Neural progenitor cell (in vitro differentiated cells): ENCODE data around the gene NPC1L1. TPM values are rescaled to one million over a fixed set of nuclear protein-coding genes. Genes with fewer than 3 reads are reported as not detected.
A peak's percentile ranks its signal among the peaks of the same experiment; 100 is the strongest.

Experiments used
- DNase-seq: peaks from one replicate; pipeline ENCODE4 v3.0.0-alpha.2; 2016; ENCODE audit warnings: low spot score
- H2AFZ ChIP-seq: fragments of 200-600 bp; sonication (generic); replicated peaks from 2 replicates; pipeline ENCODE4 v1.6.1; 2016; ENCODE audit warnings: antibody characterized with exemption
- H3F3A ChIP-seq: fragments of 200-600 bp; sonication (generic); 2 replicates; pipeline ENCODE4 v1.6.1; 2016; ENCODE audit warnings: antibody characterized with exemption, low read depth
- H3K27ac ChIP-seq: fragments of 200-600 bp; sonication (generic); 2 replicates; pipeline ENCODE4 v1.5.1; 2016; ENCODE audit warnings: mild to moderate bottlenecking
- H3K27me3 ChIP-seq: fragments of 200-600 bp; sonication (generic); 2 replicates; pipeline ENCODE4 v1.6.1; 2016; ENCODE audit warnings: mild to moderate bottlenecking, moderate library complexity
- H3K36me3 ChIP-seq: fragments of 200-600 bp; sonication (generic); 2 replicates; pipeline ENCODE4 v1.5.1; 2016
- H3K4me1 ChIP-seq: fragments of 200-600 bp; sonication (generic); 2 replicates; pipeline ENCODE4 v1.6.1; 2016; ENCODE audit warnings: mixed run types
- H3K4me2 ChIP-seq: fragments of 200-600 bp; sonication (generic); 2 replicates; pipeline ENCODE4 v1.6.1; 2016
- H3K4me3 ChIP-seq: fragments of 200-600 bp; sonication (generic); 2 replicates; pipeline ENCODE4 v1.5.1; 2016
- H3K79me2 ChIP-seq: fragments of 200-600 bp; sonication (generic); 2 replicates; pipeline ENCODE4 v1.6.1; 2016; ENCODE audit warnings: low read depth
- H3K9ac ChIP-seq: fragments of 200-600 bp; sonication (generic); 2 replicates; pipeline ENCODE4 v1.6.1; 2016
- H3K9me3 ChIP-seq: fragments of 200-600 bp; sonication (generic); 2 replicates; pipeline ENCODE4 v1.5.1; 2016; ENCODE audit warnings: low read depth
- H4K20me1 ChIP-seq: fragments of 200-600 bp; sonication (generic); 2 replicates; pipeline ENCODE4 v1.6.1; 2016; ENCODE audit warnings: low read depth
- H3K27ac Mint-ChIP-seq: 3 replicates; pipeline ENCODE4 v1.8.0; 2021; ENCODE audit warnings: mixed read lengths
- H3K27me3 Mint-ChIP-seq: 2 replicates; pipeline ENCODE4 v1.8.0; 2022; ENCODE audit warnings: low read depth, mild to moderate bottlenecking, inconsistent platforms, moderate library complexity, mixed read lengths; ENCODE audit not compliant: insufficient read depth
- H3K36me3 Mint-ChIP-seq: 3 replicates; pipeline ENCODE4 v1.8.0; 2021; ENCODE audit warnings: mixed read lengths
- H3K4me1 Mint-ChIP-seq: 3 replicates; pipeline ENCODE4 v1.8.0; 2021; ENCODE audit warnings: mixed read lengths
- H3K4me3 Mint-ChIP-seq: 3 replicates; pipeline ENCODE4 v1.8.0; 2021; ENCODE audit warnings: mild to moderate bottlenecking, moderate library complexity, mixed read lengths
- H3K9me3 Mint-ChIP-seq: 3 replicates; pipeline ENCODE4 v1.8.0; 2020; ENCODE audit warnings: mixed read lengths
- EZH2 ChIP-seq: fragments of 200-600 bp; sonication (generic); IDR thresholded peaks from 2 replicates; pipeline ENCODE4 v1.6.1; 2017; ENCODE audit warnings: antibody characterized with exemption, mild to moderate bottlenecking, moderate library complexity
- EZH2phosphoT487 ChIP-seq: fragments of 200-600 bp; sonication (generic); IDR thresholded peaks from 2 replicates; pipeline ENCODE4 v1.6.1; 2017; ENCODE audit warnings: antibody characterized with exemption
- total RNA-seq: library from RNA; depleted of rRNA; stranded (reverse); fragments of >200 nt; gene quantifications from 2 replicates; pipeline ENCODE4 v1.2.3, GENCODE V29; 2015; ENCODE audit warnings: low replicate concordance
- TF ChIP-seq, protein P1 (sequence below): fragments of 200-600 bp; sonication (generic); IDR thresholded peaks from 2 replicates; pipeline ENCODE4 v1.5.1; 2017; ENCODE audit warnings: antibody characterized with exemption, mild to moderate bottlenecking

NPC1L1 gene
- total RNA-seq, 1 donor from 2014 or later, result not detected

DNA sequence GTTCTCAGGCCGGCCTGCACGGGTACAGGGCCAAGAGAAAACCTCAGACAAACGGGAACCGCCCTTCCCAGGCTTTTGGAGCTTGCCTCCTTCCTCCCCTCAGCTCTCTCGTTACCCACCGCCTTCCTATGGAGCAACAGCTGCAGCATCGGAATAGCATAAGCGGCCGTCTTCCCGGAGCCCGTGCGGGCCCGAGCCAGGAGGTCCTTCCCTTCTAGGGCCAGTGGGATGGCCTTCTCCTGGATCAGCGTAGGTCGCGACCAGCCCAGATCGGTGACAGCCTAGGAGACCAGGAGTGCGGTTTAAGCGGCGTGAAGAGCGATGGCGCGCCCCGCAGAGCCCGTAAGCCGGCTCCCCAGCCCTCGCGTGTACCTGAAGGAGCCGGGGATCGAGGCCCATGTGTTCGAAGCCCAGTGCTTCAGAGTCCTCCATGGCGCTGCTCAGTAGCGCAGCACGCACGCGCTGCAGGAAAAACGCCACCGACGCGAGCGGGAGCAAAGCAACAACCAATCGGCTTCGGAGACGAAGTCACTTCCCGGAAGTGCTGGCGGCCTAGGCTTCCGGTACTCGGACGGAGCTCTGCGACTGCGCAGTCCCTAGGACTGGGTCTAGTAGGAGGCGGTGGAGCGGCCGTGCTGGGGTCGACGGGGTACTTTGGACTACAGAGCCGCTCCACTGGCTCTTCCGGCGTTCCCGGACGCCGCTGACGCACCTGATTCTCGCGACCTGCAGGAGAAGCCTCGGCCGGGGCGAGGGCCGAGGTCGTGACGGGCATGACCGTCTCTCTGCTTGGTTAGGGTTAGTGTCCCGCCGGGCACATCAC is 32.5 kb upstream of the NPC1L1 start, which contains the start of gene DDX56:
Gene DDX56 (minus strand): TSS at position 445 of the 823 bp plus-strand sequence. CDS start 13 bp downstream, at position 432.
- Mint-ChIP-seq H3K4me1 (peaks cover 27% of the 10 kb centered on the region), H3K27ac (peak within 1 kb of the TSS; percentile 96), H3K9me3 (no peaks in the 10 kb centered on the region), H3K36me3 (peaks cover 39% of the 10 kb centered on the region), H3K4me3 (peak within 1 kb of the TSS; percentile 98), H3K27me3 (peaks cover 3% of the 10 kb centered on the region)
- peak within 1 kb of the TSS; percentile 60 for H2AFZ ChIP-seq
- H3K27me3 ChIP-seq, result no peaks in the 10 kb centered on the region
- peak within 1 kb of the TSS; percentile 71 for H3K27ac ChIP-seq
- H3K4me1 ChIP-seq, result peaks cover 17% of the 10 kb centered on the region
- peak within 1 kb of the TSS; percentile 92 for H3K4me2 ChIP-seq
- TF ChIP-seq EZH2, result no peak
- TF ChIP-seq EZH2phosphoT487, result no peak
- TF ChIP-seq, protein P1, sequence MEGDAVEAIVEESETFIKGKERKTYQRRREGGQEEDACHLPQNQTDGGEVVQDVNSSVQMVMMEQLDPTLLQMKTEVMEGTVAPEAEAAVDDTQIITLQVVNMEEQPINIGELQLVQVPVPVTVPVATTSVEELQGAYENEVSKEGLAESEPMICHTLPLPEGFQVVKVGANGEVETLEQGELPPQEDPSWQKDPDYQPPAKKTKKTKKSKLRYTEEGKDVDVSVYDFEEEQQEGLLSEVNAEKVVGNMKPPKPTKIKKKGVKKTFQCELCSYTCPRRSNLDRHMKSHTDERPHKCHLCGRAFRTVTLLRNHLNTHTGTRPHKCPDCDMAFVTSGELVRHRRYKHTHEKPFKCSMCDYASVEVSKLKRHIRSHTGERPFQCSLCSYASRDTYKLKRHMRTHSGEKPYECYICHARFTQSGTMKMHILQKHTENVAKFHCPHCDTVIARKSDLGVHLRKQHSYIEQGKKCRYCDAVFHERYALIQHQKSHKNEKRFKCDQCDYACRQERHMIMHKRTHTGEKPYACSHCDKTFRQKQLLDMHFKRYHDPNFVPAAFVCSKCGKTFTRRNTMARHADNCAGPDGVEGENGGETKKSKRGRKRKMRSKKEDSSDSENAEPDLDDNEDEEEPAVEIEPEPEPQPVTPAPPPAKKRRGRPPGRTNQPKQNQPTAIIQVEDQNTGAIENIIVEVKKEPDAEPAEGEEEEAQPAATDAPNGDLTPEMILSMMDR, result no peak
- H3K9ac ChIP-seq, result peak within 1 kb of the TSS; percentile 73
- H3F3A ChIP-seq, result peaks cover 26% of the 10 kb centered on the region
- H3K9me3 ChIP-seq, result no peaks in the 10 kb centered on the region
- H3K79me2 ChIP-seq, result peaks cover 39% of the 10 kb centered on the region
- no peaks in the 10 kb centered on the region for H4K20me1 ChIP-seq
- peaks cover 7% of the 10 kb centered on the region for H3K36me3 ChIP-seq
- peak within 1 kb of the TSS; percentile 73 for H3K4me3 ChIP-seq
- peak; percentile 97 for DNase-seq

DNA sequence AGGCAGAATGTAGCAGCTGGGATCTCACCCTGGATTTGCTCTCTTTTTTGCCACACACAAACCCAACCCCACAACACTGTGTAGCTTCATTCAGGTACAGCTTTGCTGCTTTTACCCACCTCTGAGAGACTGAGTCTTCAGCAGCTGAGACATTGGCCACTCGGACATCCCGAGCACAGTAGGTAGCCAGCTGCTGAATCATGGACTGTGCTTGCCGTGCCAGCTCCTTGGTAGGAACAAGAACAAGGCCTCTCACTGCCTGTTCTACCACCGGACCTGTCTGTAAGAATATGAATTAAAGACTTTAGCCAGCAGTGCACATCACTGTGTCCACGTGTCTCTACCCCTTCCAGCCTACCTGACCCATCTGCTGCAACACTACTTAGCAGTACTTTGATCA is 31.6 kb upstream of the NPC1L1 start:
- peaks cover 23% of the 10 kb centered on the region for H3F3A ChIP-seq
- no peak for DNase-seq
- peak overlapping the region; percentile 73 for H3K9ac ChIP-seq
- H3K36me3 ChIP-seq, result peaks cover 7% of the 10 kb centered on the region
- peak overlapping the region; percentile 92 for H3K4me2 ChIP-seq
- TF ChIP-seq EZH2 (no peak), EZH2phosphoT487 (no peak)
- TF ChIP-seq, protein P1, result no peak
- H3K4me3 Mint-ChIP-seq, result peak overlapping the region; percentile 98
- H3K27me3 ChIP-seq, result no peaks in the 10 kb centered on the region
- H3K4me3 ChIP-seq, result peak overlapping the region; percentile 73
- no peaks in the 10 kb centered on the region for H3K9me3 Mint-ChIP-seq
- H3K27ac ChIP-seq, result no peak overlapping the region
- H3K36me3 Mint-ChIP-seq, result peaks cover 43% of the 10 kb centered on the region
- H3K27ac Mint-ChIP-seq, result peak overlapping the region; percentile 96
- H3K79me2 ChIP-seq, result peaks cover 39% of the 10 kb centered on the region
- no peak overlapping the region for H2AFZ ChIP-seq
- H3K9me3 ChIP-seq, result no peaks in the 10 kb centered on the region
- H3K4me1 Mint-ChIP-seq, result peaks cover 27% of the 10 kb centered on the region
- peaks cover 3% of the 10 kb centered on the region for H3K27me3 Mint-ChIP-seq
- peaks cover 17% of the 10 kb centered on the region for H3K4me1 ChIP-seq
- H4K20me1 ChIP-seq, result no peaks in the 10 kb centered on the region

DNA sequence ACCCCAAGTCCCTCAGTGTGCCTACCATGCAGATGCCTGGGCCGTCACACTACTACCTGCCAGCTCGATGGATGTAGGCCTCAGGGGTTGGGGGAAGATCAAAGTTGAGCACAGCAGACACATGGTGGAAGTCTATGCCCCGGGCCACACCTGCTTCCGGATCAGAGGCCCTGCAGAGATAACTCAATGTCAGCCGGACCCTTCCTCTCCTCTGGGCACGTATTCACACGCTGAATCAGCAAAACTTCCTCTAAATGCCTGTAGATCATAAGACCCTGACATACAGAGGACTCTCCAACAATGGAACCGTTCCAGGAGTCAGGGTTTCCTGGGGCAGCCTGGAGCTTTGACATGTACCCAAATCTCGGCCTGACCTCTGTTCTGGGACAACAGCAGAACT is 28.8 kb upstream of the NPC1L1 start:
- DNase-seq, result no peak
- peaks cover 5% of the 10 kb centered on the region for H3K27me3 Mint-ChIP-seq
- no peaks in the 10 kb centered on the region for H3K9me3 ChIP-seq
- H3K79me2 ChIP-seq, result peaks cover 33% of the 10 kb centered on the region
- no peak overlapping the region for H3K27ac Mint-ChIP-seq
- TF ChIP-seq, protein P1, result no peak
- no peak for TF ChIP-seq EZH2phosphoT487
- H3K4me1 Mint-ChIP-seq, result peaks cover 18% of the 10 kb centered on the region
- no peak overlapping the region for H3K4me3 Mint-ChIP-seq
- peaks cover 25% of the 10 kb centered on the region for H3F3A ChIP-seq
- peaks cover 7% of the 10 kb centered on the region for H3K36me3 ChIP-seq
- no peak overlapping the region for H3K4me2 ChIP-seq
- peaks cover 15% of the 10 kb centered on the region for H3K4me1 ChIP-seq
- no peaks in the 10 kb centered on the region for H3K9me3 Mint-ChIP-seq
- H3K4me3 ChIP-seq, result no peak overlapping the region
- no peak overlapping the region for H3K27ac ChIP-seq
- H4K20me1 ChIP-seq, result no peaks in the 10 kb centered on the region
- H3K27me3 ChIP-seq, result no peaks in the 10 kb centered on the region
- H2AFZ ChIP-seq, result no peak overlapping the region
- H3K9ac ChIP-seq, result no peak overlapping the region
- H3K36me3 Mint-ChIP-seq, result peaks cover 40% of the 10 kb centered on the region
